Measurements from ENCODE around the gene BEND6.

Gene BEND6

DNA sequence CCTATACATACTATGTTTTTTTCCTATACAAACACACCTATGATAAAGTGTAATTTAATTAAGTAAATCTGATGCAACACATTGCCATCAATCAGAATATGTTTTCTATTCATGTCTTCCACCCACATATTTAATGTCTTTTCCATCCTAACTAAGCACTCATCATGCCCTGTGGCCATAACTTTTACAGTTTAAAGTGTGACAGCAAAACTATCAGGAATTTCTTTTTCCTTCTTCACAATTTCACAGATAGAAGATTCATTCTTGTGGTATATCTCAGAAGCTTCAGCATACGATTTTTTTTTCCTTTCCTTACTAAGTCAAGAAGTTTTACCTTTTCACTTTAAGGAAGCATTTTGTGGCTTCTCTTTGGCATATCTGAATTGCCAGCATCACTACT is 7.0 kb upstream of the BEND6 start:
- ChIA-PET POLR2A (no interaction called here), CTCF (no interaction called here)
- TF ChIP-seq, protein P1, sequence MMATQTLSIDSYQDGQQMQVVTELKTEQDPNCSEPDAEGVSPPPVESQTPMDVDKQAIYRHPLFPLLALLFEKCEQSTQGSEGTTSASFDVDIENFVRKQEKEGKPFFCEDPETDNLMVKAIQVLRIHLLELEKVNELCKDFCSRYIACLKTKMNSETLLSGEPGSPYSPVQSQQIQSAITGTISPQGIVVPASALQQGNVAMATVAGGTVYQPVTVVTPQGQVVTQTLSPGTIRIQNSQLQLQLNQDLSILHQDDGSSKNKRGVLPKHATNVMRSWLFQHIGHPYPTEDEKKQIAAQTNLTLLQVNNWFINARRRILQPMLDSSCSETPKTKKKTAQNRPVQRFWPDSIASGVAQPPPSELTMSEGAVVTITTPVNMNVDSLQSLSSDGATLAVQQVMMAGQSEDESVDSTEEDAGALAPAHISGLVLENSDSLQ (IDR thresholded peaks at IDR 0.05) = no peak
- no peak for TF ChIP-seq TARDBP (IDR thresholded peaks at IDR 0.05)
- no peak for TF ChIP-seq ARNT (IDR thresholded peaks at IDR 0.05)
- no peak for TF ChIP-seq FOXA1 (IDR thresholded peaks at IDR 0.05)
- no peak for TF ChIP-seq NFRKB (IDR thresholded peaks at IDR 0.05)
- TF ChIP-seq FOXK2 (IDR thresholded peaks at IDR 0.05) = no peak
- no peak for DNase-seq (ENCODE audit: extremely low spot score)

DNA sequence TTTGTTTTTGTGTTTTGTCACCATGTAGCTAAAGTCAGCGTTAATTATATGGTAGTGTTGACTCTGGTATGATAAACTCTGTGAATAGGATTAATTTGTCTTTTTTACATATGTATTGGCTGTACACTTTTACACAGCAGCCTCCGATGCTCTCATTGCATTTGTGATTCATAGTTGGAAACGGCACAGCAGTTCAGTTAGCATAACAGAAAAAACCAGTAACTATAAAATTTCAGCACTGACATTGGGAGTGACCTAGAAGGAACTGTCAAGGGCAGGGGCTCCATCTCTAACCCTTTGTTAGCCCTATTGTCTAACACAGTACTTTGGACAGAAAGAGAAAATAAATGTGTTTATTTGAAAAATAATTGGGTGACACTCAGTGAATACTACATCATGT is 5.6 kb upstream of the BEND6 start:
- POLR2A ChIA-PET = no interaction called here
- no peak for DNase-seq (ENCODE audit: extremely low spot score)
- CTCF ChIA-PET = no interaction called here

DNA sequence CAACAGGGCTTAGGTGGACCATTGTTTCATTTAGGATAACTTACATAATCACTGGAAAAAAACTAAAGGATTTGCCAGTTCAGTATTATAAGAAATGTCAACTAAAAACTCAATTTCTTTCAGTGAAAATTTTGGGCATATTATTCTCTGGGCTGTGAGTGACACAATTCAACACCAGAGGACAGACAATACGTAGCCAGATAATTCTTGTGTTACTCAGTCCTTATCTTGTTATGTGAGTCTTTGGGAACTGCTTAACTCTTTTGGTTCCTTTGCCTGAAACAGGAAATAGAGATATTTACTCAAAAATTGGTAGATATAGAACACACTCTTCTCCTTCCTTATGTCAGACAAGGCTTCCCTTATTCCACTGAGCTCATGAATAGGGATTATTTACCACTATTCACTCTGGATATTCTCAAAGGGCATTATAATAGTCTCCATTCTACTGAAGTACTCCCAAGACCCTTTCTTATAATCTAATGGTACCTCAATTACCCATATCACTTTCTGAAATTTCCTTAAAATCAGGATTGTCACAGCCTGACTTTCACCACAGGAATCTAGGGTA is 4.9 kb upstream of the BEND6 start:
- CTCF ChIA-PET = interaction anchor here (0.6 kb wide), 1 partner anchor 58 kb away, joined by 3 read pairs; no protein-coding TSS in a partner anchor
- TF ChIP-seq SUZ12 (IDR thresholded peaks at IDR 0.05) = no peak
- no peak for TF ChIP-seq SP1 (IDR thresholded peaks at IDR 0.05)
- no peak for TF ChIP-seq ZNF384 (IDR thresholded peaks at IDR 0.05)
- no peak for TF ChIP-seq FOXK2 (IDR thresholded peaks at IDR 0.05)
- TF ChIP-seq TARDBP (IDR thresholded peaks at IDR 0.05) = no peak
- no peak for TF ChIP-seq HDGF (IDR thresholded peaks at IDR 0.05; ENCODE audit: borderline replicate concordance)
- no peak for TF ChIP-seq FOXA1 (IDR thresholded peaks at IDR 0.05)
- TF ChIP-seq, protein P1 (IDR thresholded peaks at IDR 0.05) = no peak
- TF ChIP-seq NFRKB (IDR thresholded peaks at IDR 0.05) = no peak
- DNase-seq (ENCODE audit: extremely low spot score) = no peak
- POLR2A ChIA-PET = no interaction called here

More for the DNA sequence above, 5.6 kb upstream of the BEND6 start:
- TF ChIP-seq, protein P1 (IDR thresholded peaks at IDR 0.05) = no peak
- TF ChIP-seq BHLHE40 (IDR thresholded peaks at IDR 0.05; ENCODE audit: borderline replicate concordance) (no peak), CTBP1 (IDR thresholded peaks at IDR 0.05; ENCODE audit: borderline replicate concordance) (no peak), NFRKB (IDR thresholded peaks at IDR 0.05) (no peak), HDGF (IDR thresholded peaks at IDR 0.05; ENCODE audit: borderline replicate concordance) (no peak), FOXK2 (IDR thresholded peaks at IDR 0.05) (no peak), SUZ12 (IDR thresholded peaks at IDR 0.05) (no peak), FOXA1 (IDR thresholded peaks at IDR 0.05) (no peak), FOXM1 (IDR thresholded peaks at IDR 0.05; ENCODE audit: borderline replicate concordance) (no peak), TARDBP (IDR thresholded peaks at IDR 0.05) (no peak), ARNT (IDR thresholded peaks at IDR 0.05) (no peak)

DNA sequence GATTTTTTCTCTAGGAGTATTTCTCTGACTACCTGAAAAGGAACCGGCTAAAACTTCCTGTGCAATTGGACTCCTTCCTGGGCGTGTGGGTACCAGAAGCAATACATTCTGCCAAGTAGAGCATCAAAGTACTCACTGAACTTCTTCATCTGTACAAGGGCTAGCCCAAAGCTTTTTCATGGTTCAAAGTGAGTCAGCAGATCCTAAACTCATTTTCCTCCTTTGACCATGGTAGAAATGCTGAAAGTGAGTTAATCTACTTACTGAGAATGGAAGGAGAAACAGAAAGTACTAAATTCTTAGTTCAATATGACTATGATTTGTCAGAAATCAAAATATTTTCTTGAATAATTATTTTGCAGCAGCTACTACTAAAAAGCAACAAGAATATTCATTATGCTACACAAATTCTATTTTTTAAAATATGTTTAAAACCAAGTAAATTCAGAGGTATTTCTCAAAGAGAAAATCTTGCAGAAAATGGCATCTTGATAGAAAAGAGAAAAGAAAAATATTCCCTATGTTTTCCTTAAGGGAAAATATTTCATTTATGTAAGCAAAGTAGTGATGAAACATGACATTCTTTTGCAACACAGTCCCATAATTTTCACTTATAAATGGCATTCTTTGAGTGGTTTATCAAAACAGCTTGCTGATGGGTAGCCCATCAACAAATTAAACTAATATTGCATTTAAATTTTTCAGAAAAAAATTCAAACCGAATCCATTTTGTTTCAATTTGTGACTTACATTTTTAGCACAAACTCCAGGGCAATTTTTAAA is 3.7 kb upstream of the BEND6 start:
- ChIA-PET POLR2A (no interaction called here), CTCF (no interaction called here)
- TF ChIP-seq ELF4 (IDR thresholded peaks at IDR 0.05) = no peak
- no peak for TF ChIP-seq FOXA1 (IDR thresholded peaks at IDR 0.05)
- TF ChIP-seq FOXK2 (IDR thresholded peaks at IDR 0.05) = no peak
- no peak for TF ChIP-seq HDGF (IDR thresholded peaks at IDR 0.05; ENCODE audit: borderline replicate concordance)
- TF ChIP-seq SUZ12 (IDR thresholded peaks at IDR 0.05) = no peak
- no peak for TF ChIP-seq FOXM1 (IDR thresholded peaks at IDR 0.05; ENCODE audit: borderline replicate concordance)
- no peak for TF ChIP-seq SP1 (IDR thresholded peaks at IDR 0.05)
- TF ChIP-seq, protein P1 (IDR thresholded peaks at IDR 0.05) = no peak
- TF ChIP-seq NFRKB (IDR thresholded peaks at IDR 0.05) = no peak
- TF ChIP-seq L3MBTL2 (conservative IDR thresholded peaks at IDR 0.05) = no peak
- no peak for TF ChIP-seq ARNT (IDR thresholded peaks at IDR 0.05)
- no peak for TF ChIP-seq LEF1 (IDR thresholded peaks at IDR 0.05; ENCODE audit: borderline replicate concordance)
- no peak for TF ChIP-seq BHLHE40 (IDR thresholded peaks at IDR 0.05; ENCODE audit: borderline replicate concordance)
- no peak for TF ChIP-seq TARDBP (IDR thresholded peaks at IDR 0.05)
- TF ChIP-seq CTBP1 (IDR thresholded peaks at IDR 0.05; ENCODE audit: borderline replicate concordance) = no peak
- no peak for TF ChIP-seq ZNF384 (IDR thresholded peaks at IDR 0.05)
- no peak for DNase-seq (ENCODE audit: extremely low spot score)

DNA sequence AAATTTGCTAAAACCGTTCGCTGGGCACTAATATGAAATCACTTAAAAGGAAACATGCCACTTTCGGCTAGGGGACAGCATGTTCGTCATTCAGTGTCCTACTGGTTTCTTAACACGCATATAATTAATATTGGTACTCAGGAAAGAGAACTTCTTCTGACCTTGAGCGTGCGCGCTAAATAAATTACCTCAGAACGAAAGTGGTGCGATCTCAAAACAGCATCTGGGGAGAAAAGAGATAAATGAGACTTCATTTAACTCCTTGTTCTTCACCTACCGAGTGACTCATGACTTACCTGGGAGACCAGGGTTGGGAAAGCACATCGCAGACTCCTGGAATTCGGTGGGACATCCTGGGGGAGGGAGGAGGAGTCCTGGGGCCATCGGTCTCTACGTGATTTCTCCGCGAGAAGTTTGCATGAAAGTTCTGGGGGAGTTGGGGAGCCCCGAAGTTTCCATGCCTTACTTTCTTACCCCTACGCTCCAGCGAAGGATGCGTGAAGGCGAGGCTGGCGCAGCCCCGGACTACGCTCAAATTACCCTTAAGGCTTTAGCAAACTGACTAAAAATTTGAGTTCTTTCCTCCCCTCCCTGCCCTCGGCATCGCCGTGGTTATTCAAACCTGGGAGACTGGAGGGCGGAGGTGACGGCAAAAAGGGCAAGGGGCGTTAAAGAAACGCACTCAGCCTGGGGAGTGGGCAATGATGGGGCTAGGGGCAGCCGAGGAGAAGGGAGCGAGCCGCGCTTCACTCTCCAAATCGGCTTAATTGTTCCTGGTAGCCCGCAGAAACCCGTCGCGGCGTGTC is 1.1 kb upstream of the BEND6 start:
- ChIA-PET CTCF (interaction anchor here (0.6 kb wide), 1 partner anchor 244 kb away, joined by 3 read pairs; no protein-coding TSS in a partner anchor), POLR2A (no interaction called here)
- TF ChIP-seq, protein P1 (IDR thresholded peaks at IDR 0.05) = no peak
- TF ChIP-seq LEF1 (IDR thresholded peaks at IDR 0.05; ENCODE audit: borderline replicate concordance) (no peak), L3MBTL2 (conservative IDR thresholded peaks at IDR 0.05) (0 out of 2 replicates have a peak, but pooled peaks have one; percentile 33), ZNF384 (IDR thresholded peaks at IDR 0.05) (no peak), FOXA1 (IDR thresholded peaks at IDR 0.05) (no peak)
- DNase-seq (ENCODE audit: extremely low spot score) = peak; percentile 16
